GM12801 (cell line): ENCODE results near the gene RAD50.

Experiments used
- CTCF ChIP-seq: IDR thresholded peaks from one replicate; pipeline ENCODE4 v1.5.1; 2011; ENCODE audit warnings: control low read depth; ENCODE audit not compliant: insufficient read length; ENCODE audit errors: extremely low read depth

The RAD50 gene

GRCh38 chr5:132530946-132531345, 25.8 kb upstream of the RAD50 start:
- TF ChIP-seq CTCF, result no peak

GRCh38 chr5:132539716-132540115, 17.1 kb upstream of the RAD50 start:
- TF ChIP-seq CTCF, result no peak

GRCh38 chr5:132540149-132540548, 16.6 kb upstream of the RAD50 start:
- TF ChIP-seq CTCF, result no peak

- TF ChIP-seq CTCF, result no peak
Observed at GRCh38 chr5:132540764-132541163, 16.0 kb upstream of the RAD50 start.

GRCh38 chr5:132543472-132544201, 13.1 kb upstream of the RAD50 start, which contains the start of gene IL5:
IL5 (minus strand) TSS chr5:132543522; CDS start chr5:132543478, 44 bp downstream.
- no peak for TF ChIP-seq CTCF

GRCh38 chr5:132546108-132546507, 10.7 kb upstream of the RAD50 start:
- TF ChIP-seq CTCF, result no peak

- TF ChIP-seq CTCF, result no peak
Observed at GRCh38 chr5:132547269-132547668, 9.5 kb upstream of the RAD50 start.
